Measurements from ENCODE around the gene SLC6A3.

GRCh38 chr5:1413611-1414241 lies 31.5 kb downstream of the SLC6A3 start:
- TF ChIP-seq, protein P1, sequence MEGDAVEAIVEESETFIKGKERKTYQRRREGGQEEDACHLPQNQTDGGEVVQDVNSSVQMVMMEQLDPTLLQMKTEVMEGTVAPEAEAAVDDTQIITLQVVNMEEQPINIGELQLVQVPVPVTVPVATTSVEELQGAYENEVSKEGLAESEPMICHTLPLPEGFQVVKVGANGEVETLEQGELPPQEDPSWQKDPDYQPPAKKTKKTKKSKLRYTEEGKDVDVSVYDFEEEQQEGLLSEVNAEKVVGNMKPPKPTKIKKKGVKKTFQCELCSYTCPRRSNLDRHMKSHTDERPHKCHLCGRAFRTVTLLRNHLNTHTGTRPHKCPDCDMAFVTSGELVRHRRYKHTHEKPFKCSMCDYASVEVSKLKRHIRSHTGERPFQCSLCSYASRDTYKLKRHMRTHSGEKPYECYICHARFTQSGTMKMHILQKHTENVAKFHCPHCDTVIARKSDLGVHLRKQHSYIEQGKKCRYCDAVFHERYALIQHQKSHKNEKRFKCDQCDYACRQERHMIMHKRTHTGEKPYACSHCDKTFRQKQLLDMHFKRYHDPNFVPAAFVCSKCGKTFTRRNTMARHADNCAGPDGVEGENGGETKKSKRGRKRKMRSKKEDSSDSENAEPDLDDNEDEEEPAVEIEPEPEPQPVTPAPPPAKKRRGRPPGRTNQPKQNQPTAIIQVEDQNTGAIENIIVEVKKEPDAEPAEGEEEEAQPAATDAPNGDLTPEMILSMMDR (IDR thresholded peaks at IDR 0.05) = no peak
- no peak for TF ChIP-seq POLR2A (IDR thresholded peaks at IDR 0.05)

All from uterus (tissue), 2 donors.